Mucosa of rectum (tissue), 2 donors: ENCODE data around the gene TNFRSF14.
"Not testable (repeated sequence)": the region's sequence is repeated elsewhere in the genome, so short reads cannot be mapped to it uniquely, and the experiment has no call there.

Source experiments
- H3K27ac ChIP-seq, 2 donors: one replicate each; pipeline ENCODE4 v1.7.0; 2013; ENCODE audit warnings: inconsistent platforms in 2 of 2, low read depth in 2 of 2, low read length in 2 of 2
- H3K27me3 ChIP-seq, 2 donors: one replicate each; pipeline ENCODE4 v1.7.0; 2013; ENCODE audit warnings: low read length in 2 of 2; ENCODE audit not compliant: control insufficient read depth in 2 of 2, insufficient read depth in 2 of 2
- H3K36me3 ChIP-seq, 2 donors: one replicate each; pipeline ENCODE4 v1.7.0; 2013; ENCODE audit warnings: low read length in 2 of 2; ENCODE audit not compliant: control insufficient read depth in 2 of 2, insufficient read depth in 2 of 2
- H3K4me1 ChIP-seq, 2 donors: one replicate each; pipeline ENCODE4 v1.7.0; 2013; ENCODE audit warnings: low read length in 2 of 2, mild to moderate bottlenecking in 1 of 2; ENCODE audit not compliant: control insufficient read depth in 2 of 2, insufficient read depth in 2 of 2
- H3K4me3 ChIP-seq, 2 donors: one replicate each; pipeline ENCODE4 v1.7.0; 2013; ENCODE audit warnings: low read length in 2 of 2
- H3K9ac ChIP-seq, 2 donors: one replicate each; pipeline ENCODE4 v1.7.0; 2013; ENCODE audit warnings: low read length in 2 of 2, low read depth in 1 of 2, mild to moderate bottlenecking in 1 of 2
- H3K9me3 ChIP-seq, 2 donors: one replicate each; pipeline ENCODE4 v1.7.0; 2013; ENCODE audit warnings: low read length in 2 of 2; ENCODE audit not compliant: control insufficient read depth in 2 of 2
- donor health status: healthy.
- donor health status: Normal muscosa, but diverticular disease.

TNFRSF14 gene

GRCh38 chr1:2577565-2578075, 21.4 kb downstream of the TNFRSF14 start:
- peak overlapping the region; percentile 98 to 99 for H3K27ac ChIP-seq
- H3K4me3 ChIP-seq: peak overlapping the region; percentile 65 to 69
- not testable (repeated sequence) for H3K36me3 ChIP-seq, H3K27me3 ChIP-seq, H3K9me3 ChIP-seq
- H3K9ac ChIP-seq: peak overlapping the region; percentile 87 to 91
- peaks cover 30 to 35% of the 10 kb centered on the region in 2 donors for H3K4me1 ChIP-seq

- Histone ChIP-seq H3K9me3 (no peaks in the 10 kb centered on the region), H3K4me1 (peaks cover 32 to 39% of the 10 kb centered on the region in 2 donors), H3K9ac (peak overlapping the region; percentile 48 to 91), H3K4me3 (peak overlapping the region in 1 of 2 donors; percentile 5), H3K36me3 (no peaks in the 10 kb centered on the region), H3K27ac (peak overlapping the region; percentile 98 to 99), H3K27me3 (no peaks in the 10 kb centered on the region)
These were observed 22.6 kb downstream of the TNFRSF14 start for GRCh38 chr1:2578758-2579118.

GRCh38 chr1:2580691-2581090, 24.5 kb downstream of the TNFRSF14 start:
- Histone ChIP-seq H3K4me3 (no peak overlapping the region), H3K9me3 (no peaks in the 10 kb centered on the region), H3K27ac (peak overlapping the region; percentile 16 to 27), H3K4me1 (peaks cover 40 to 44% of the 10 kb centered on the region in 2 donors), H3K36me3 (no peaks in the 10 kb centered on the region), H3K27me3 (no peaks in the 10 kb centered on the region), H3K9ac (no peak overlapping the region)

- Histone ChIP-seq H3K9ac (no peak overlapping the region), H3K27me3 (no peaks in the 10 kb centered on the region), H3K4me1 (peaks cover 30 to 37% of the 10 kb centered on the region in 2 donors), H3K4me3 (no peak overlapping the region), H3K36me3 (no peaks in the 10 kb centered on the region), H3K9me3 (no peaks in the 10 kb centered on the region), H3K27ac (no peak overlapping the region)
These were observed 26.2 kb downstream of the TNFRSF14 start for GRCh38 chr1:2582391-2582790.

GRCh38 chr1:2583331-2583791, 27.2 kb downstream of the TNFRSF14 start:
- Histone ChIP-seq H3K27me3 (no peaks in the 10 kb centered on the region), H3K27ac (peak overlapping the region in 1 of 2 donors; percentile 99), H3K4me3 (no peak overlapping the region), H3K9me3 (no peaks in the 10 kb centered on the region), H3K9ac (no peak overlapping the region), H3K36me3 (no peaks in the 10 kb centered on the region), H3K4me1 (peaks cover 26 to 38% of the 10 kb centered on the region in 2 donors)

GRCh38 chr1:2583871-2584351, 27.7 kb downstream of the TNFRSF14 start:
- peaks cover 23 to 33% of the 10 kb centered on the region in 2 donors for H3K4me1 ChIP-seq
- H3K9me3 ChIP-seq: no peaks in the 10 kb centered on the region
- peak overlapping the region; percentile 6 to 99 for H3K27ac ChIP-seq
- H3K27me3 ChIP-seq: no peaks in the 10 kb centered on the region
- H3K9ac ChIP-seq: no peak overlapping the region
- peaks cover 0 to 4% of the 10 kb centered on the region in 2 donors for H3K36me3 ChIP-seq
- H3K4me3 ChIP-seq: no peak overlapping the region

GRCh38 chr1:2584686-2585317, 28.6 kb downstream of the TNFRSF14 start:
- Histone ChIP-seq H3K27ac (peak overlapping the region; percentile 98 to 99), H3K9ac (peak overlapping the region; percentile 48 to 75), H3K36me3 (peaks cover 4 to 9% of the 10 kb centered on the region in 2 donors), H3K27me3 (no peaks in the 10 kb centered on the region), H3K4me1 (peaks cover 23 to 32% of the 10 kb centered on the region in 2 donors), H3K9me3 (no peaks in the 10 kb centered on the region), H3K4me3 (peak overlapping the region in 1 of 2 donors; percentile 50)

- Histone ChIP-seq H3K9ac (peak overlapping the region; percentile 75 to 98), H3K9me3 (no peaks in the 10 kb centered on the region), H3K4me3 (peak overlapping the region; percentile 61 to 91), H3K27me3 (no peaks in the 10 kb centered on the region), H3K27ac (peak overlapping the region; percentile 98 to 99), H3K4me1 (peaks cover 23 to 32% of the 10 kb centered on the region in 2 donors), H3K36me3 (peaks cover 4 to 9% of the 10 kb centered on the region in 2 donors)
These were observed 29.3 kb downstream of the TNFRSF14 start for GRCh38 chr1:2585318-2586092.

- H3K4me3 ChIP-seq: peak within 1 kb of the TSS; percentile 91 to 93
These were observed 30.2 kb downstream of the TNFRSF14 start, which contains the start of gene PRXL2B for GRCh38 chr1:2586154-2587070. Gene PRXL2B, plus strand, starts transcription at chr1:2586777. Its CDS starts 109 bp downstream, at chr1:2586886.

More at GRCh38 chr1:2586154-2587070, 30.2 kb downstream of the TNFRSF14 start, which contains the start of gene PRXL2B:
- Histone ChIP-seq H3K27ac (peak within 1 kb of the TSS; percentile 98 to 99), H3K4me1 (peaks cover 23 to 29% of the 10 kb centered on the region in 2 donors), H3K27me3 (no peaks in the 10 kb centered on the region), H3K9me3 (no peaks in the 10 kb centered on the region), H3K36me3 (peaks cover 4 to 9% of the 10 kb centered on the region in 2 donors), H3K9ac (peak within 1 kb of the TSS; percentile 84 to 98)
